Activated naive CD4-positive, alpha-beta T cell treated with anti-CD3 and anti-CD28 coated beads, Interleukin-2, amount 50 U/mL, for 16 hours (primary cell): Measurements from ENCODE around the gene FREM3.
"Not testable (repeated sequence)": the region's sequence is repeated elsewhere in the genome, so short reads cannot be mapped to it uniquely, and the experiment has no call there.

ENCODE experiments used
- DNase-seq: peaks from one replicate; pipeline ENCODE4 v3.0.0-alpha.2; 2020

The FREM3 gene

GRCh38 chr4:143700416-143701352 lies at the start of gene FREM3:
FREM3 (minus strand) TSS chr4:143700675; CDS start chr4:143700675, 0 bp downstream.
- no peak for DNase-seq

- DNase-seq, result no peak
These were observed 45.4 kb upstream of the FREM3 start for GRCh38 chr4:143745874-143746273.

DNA sequence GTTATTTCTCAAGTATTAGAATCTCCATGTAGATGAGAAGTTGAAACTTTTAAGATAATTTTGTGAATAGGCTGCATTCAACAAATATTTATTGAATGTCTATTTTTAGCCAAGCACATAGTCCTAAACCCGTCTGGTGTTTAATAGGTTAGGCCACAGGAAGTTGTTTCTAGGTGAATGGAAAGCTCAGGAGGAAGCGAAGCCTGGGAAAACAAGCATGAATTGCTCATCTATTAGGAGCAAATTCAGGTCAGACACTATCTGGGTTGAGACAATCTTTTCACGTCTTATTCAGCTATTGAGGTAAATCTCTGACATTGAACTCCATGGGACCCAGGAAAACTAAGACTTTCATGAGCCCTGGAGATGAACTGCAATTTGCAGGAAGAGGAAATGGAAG lies 43.1 kb upstream of the FREM3 start:
- DNase-seq, result no peak

- no peak for DNase-seq
These were observed 42.4 kb upstream of the FREM3 start for GRCh38 chr4:143742834-143743233.

DNA sequence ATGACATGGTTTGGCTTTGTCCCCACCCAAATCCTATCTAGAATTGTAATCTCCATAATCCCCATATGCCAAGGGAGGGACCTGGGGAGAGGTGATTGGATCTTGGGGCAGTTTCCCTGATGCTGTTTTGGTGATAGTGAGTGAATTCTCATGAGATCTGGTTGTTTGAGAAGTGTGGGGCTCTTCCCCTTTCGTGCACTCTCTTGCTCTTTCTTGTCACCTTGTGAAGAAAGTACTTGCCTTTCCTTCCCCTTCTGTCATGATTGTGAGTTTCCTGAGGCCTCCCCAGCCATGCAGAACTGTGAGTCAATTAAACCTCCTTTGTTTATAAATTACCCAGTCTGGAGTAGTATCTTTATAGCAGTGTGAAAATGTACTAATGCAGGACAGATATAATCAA lies 36.4 kb upstream of the FREM3 start:
- no peak for DNase-seq

- DNase-seq, result not testable (repeated sequence)
These were observed 35.6 kb upstream of the FREM3 start for GRCh38 chr4:143736061-143736460.

- DNase-seq, result no peak
These were observed 27.7 kb upstream of the FREM3 start for GRCh38 chr4:143728166-143728565.

- DNase-seq, result no peak
These were observed 26.2 kb upstream of the FREM3 start for GRCh38 chr4:143726714-143727113.

DNA sequence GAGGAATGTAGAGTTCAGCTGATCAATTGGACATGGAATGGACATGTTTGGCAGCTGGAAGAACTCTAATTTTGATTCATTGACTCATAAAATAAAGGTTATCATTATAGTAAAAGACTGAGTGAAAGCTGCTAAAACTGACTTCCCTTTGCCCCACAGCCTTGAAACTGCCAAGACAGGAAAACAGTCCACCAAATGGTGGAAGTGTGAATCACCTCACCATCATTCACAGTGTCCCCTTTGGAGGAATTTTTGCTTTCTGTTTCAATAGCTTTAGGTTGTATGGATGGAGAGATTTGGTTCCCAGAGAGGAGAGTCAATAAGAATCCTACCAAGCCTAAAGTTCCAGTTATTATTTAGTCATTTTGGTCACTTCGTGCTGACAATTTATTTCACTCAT lies 20.8 kb upstream of the FREM3 start:
- no peak for DNase-seq

- not testable (repeated sequence) for DNase-seq
These were observed 18.3 kb upstream of the FREM3 start for GRCh38 chr4:143718748-143719147.

DNA sequence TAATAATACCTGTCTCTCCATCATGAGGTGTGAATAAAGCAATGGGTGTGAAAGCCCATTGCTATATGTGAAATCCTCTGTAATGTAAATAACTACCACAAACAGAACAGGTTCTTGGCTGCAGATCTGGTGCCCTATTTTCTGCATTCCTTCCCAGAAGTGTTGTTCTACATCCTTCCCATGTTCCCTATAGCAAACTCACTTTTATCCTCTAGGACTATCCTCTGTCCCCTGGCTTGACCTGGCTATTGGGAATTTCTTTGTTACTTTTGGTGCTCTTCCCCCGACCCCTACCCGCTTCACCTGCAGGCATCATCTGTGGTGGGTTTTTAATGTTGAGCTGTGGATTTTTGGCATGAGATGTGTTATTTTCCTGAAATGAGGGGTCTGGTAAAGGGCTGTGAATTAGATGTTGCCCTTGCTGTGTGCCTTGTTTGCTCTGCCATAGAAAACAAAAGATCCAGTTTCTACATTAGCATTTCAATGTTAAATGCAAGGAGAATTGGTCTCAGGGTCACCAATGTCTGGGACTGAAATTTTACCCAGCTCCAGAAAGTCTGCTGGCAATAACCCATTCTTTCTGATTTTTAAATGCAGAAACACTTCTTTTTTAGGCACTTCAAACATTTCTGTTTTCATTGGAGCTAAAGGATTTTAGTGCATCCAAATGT lies 13.6 kb upstream of the FREM3 start:
- no peak for DNase-seq

GRCh38 chr4:143713553-143713952 lies 13.1 kb upstream of the FREM3 start:
- no peak for DNase-seq

DNA sequence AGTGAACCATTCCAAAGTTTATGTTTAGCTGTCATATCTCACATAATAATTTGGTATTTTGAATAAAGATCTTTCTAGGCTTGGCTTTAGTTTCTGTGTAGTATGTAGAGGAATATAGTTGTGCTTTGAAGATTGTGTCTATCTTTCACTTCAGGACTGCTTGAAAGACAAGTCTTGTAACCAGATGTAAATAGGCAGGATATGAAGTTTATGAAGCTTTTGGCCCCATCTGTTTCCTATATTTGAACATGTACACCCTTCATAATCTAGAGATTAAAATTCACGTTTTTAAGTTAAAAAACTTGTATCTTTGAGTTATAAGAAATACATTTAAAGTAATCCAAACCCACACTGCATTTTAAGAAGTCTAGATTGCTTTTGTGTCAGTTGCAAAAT lies 11.7 kb upstream of the FREM3 start:
- no peak for DNase-seq

GRCh38 chr4:143711543-143712154 lies 11.2 kb upstream of the FREM3 start:
- DNase-seq, result no peak

DNA sequence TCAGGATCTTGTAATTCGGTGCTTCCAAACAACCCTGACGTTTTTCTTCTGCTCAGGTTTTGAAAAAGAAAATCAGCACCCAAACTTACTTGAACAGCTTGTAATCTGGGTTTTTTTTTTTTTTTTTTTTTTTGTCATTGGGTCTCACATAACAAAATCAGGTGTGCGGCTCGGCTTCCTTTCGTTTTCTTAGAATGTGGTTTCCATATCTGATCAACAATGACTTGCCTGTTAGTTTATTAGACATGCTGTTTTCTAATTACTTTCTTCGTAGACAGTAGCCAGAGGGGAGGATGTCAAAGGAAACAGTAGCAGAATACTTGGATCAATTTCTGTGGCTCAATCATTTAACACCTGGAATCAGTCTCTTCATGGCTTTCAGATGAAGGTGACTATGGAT lies 890 bp upstream of the FREM3 start:
- no peak for DNase-seq

DNA sequence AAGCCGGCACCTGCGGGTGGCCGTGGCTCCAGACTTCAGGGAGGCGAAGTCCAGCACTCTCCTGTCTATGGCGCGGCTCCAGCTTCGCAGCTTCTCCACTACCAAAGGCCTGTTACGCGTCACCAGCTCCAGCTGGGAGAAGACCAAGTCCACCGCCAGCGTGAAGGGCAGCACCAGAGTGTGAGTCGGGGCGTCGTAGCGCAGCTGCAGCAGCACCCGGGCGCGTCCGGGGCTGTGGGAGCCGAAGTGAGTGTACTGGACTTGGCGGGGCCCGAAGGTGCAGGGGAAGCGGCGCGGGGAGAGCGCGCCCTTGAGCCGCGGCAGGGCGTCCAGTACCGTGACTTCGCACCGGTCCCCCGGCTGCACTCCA lies 444 bp downstream of the FREM3 start:
- DNase-seq, result no peak

- DNase-seq, result no peak
These were observed 987 bp downstream of the FREM3 start for GRCh38 chr4:143699331-143700045.

GRCh38 chr4:143693856-143694255 lies 6.6 kb downstream of the FREM3 start:
- no peak for DNase-seq

GRCh38 chr4:143692241-143692640 lies 8.2 kb downstream of the FREM3 start:
- DNase-seq, result no peak

DNA sequence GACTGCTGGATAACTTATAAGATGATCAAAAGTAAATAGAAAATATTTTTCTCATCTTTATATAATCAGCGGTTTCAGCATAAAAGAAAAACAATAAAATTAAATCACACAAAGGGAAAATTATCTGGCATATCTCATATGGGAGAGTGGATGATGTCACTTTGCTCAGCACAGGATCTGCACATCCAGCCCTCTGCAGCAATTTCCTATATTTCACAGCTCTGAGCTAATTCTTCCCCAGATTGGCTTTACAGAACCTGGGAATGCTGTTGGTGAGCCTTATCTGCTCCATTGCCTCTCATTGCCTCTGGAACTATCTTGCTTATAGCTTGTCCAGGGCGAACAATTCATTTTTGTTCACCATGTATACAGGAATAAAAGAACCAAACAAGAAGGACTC lies 21.0 kb downstream of the FREM3 start:
- DNase-seq, result no peak

- not testable (repeated sequence) for DNase-seq
These were observed 26.8 kb downstream of the FREM3 start for GRCh38 chr4:143673629-143674028.

DNA sequence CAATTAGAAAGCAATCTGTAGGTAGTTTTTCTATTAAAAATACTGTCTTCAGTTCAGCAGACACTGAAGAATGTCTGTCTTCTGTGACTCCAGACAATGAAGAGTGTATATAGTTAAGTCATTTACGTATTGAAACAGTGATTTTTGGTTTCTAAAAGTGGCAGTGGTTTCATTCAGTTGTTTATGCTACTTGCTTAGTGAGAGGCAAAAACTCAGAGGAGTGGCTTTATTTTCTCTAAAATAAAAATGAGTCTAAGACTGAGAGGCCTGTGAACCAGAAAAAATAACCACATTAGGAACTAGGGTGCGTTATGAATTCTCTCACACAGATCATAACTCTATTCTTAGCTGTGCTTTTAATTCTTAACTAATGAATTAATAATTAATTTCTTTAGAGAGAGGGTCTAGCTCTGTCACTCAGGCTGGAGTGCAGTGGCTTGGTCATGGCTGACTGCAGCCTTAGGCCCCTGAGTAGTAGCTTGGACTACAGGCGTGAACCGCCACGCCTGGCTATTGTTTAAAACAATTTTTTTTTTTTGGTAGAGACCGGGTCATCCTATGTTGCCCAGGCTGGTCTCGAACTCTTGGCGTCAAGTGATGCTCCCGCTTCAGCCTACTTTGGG lies 31.4 kb downstream of the FREM3 start:
- DNase-seq, result no peak

DNA sequence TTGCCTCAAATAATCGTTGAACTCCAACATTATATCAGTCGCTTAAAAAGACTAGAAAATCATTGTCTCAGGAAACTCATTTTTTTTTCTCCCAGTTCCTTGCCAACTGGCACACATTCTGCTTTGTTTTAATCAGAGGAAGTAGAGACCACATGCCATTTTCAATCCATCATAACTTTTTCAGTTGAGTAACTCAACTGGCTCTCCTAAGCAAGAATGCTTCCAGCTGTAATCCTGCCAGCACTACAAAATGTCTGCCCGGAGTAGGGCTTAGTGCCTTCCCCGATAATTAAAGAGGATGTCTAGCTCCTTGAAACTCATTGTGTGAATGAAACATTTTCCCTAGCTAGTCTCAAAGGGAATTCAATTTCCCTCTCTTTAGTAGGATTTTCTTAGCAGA lies 33.0 kb downstream of the FREM3 start:
- no peak for DNase-seq
